HG03095 (cell line): ENCODE measurements around the gene PUSL1.

Experiments
- ATAC-seq: cut with Tn5 transposase; IDR thresholded peaks from one replicate; pipeline ENCODE4 v1.9.1; 2021; ENCODE audit warnings: moderate library complexity; ENCODE audit not compliant: unreplicated experiment

The PUSL1 gene

DNA sequence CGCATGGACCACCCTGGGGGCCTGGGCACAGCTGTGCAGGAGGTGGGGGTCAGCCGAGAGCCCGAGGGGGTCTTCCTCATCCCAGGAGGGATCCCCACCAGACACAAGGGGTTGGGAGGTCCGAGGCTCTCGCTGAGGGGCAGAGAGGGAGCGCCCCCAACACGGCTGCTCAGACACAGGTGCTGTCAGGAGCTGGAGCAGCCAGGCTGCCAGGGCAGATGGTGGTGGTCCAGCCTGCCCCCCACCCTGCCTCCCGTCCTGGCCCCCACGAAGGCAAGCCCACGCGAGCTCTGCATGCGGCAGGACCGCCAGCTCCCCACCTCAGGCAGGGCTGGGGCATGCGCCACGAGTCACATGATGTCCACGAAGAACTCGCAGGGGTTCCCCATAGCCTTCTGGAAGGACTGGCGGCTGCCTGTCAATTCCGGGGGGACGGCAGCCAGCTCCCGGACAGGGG is 27.4 kb downstream of the PUSL1 start:
- no peak for ATAC-seq

DNA sequence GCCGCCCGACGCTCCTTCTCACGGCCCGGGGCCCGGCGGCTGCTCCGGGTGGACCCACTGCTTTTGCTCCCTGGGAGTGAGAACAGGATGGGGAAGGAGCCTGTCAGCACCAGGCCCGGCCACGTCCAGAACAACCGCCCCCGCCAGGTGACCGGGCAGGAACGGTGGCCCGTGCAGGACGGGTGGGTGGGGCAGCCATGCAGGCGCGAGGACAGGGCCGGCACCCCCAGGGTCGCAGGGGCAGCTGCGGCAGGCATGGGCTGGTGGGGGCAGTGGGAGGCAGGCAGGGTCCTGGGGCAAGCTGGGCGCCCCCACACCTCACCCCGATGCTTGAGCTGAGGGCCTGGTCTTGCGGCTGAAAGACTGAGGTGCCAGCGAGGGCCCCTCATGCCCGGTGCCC is 28.0 kb downstream of the PUSL1 start:
- no peak for ATAC-seq

DNA sequence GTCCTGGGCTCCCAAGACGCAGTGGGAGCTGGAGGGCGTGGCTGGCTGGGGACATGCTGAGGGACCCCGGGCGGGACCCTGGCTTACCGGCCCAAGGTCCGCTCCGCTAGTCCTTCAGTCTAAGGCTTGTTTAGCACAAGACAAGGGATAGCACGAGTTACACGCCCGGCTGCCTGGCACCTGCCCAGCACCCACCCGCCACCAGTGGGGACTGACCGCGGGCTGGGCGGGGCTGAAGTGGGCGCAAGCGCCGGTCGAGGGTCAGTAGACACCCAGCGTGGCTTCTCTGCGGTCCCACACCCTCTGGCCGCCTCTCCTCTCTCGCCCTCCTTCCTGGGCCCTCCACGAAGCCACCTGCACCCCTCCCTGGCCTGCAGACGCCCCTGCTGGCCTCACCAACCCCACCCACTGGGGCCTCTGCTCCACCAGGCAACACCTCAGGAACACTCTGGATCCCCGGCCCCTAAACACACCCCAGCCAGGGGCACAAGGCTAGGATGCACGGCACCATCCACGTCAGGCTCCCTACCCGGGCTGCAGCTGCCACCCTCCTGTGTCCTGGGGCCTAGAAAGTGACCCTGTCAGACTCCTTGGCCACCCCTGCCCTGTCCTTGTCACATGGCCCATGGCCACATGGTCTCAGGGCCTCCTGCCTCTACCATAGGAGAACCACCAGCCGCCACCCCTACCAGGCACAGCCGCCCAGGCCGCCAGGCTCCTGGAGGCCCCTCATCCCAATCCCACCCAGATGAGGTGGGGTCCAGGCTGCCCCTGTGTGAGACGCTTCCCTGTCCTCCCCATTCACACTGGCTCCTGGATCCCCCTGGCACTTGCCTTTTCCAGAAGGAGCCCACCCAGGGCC is 28.8 kb downstream of the PUSL1 start:
- no peak for ATAC-seq

DNA sequence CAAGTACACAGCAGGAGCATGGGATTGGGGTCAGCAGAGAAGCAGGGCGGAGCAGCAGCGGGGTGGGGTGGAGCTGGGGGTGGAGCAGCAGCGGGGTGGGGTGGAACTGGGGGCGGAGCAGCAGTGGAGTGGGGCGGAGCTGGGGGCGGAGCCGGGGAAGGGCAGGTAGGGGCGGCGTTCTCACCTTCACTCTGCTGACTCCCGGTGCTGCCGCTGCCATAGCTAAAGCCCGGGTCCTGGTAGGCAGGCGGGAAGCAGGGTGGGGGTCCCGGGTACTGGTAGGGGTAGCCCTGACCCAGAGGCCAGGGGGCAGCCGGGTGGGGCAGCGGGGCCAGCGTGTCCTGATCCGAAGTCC is 29.4 kb downstream of the PUSL1 start:
- ATAC-seq = no peak

DNA sequence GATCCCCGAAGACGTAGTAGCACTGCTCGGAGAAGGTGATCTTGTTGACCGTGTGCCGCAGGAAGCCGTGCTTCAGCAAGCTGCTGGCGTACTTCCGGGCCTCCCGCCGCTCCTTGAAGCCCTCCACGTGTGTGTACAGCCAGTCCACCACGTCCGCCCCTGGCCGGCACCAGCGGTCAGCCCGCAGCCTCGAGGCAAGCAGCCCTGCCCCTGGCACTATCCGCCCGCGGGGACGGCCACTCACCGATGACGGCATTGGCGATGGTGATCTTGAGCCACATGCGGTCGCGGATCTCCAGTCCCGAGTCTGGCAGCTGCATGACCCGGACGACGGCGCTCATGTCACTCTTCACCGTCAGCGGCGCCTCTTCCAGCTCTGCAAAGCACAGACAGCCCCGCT is 29.9 kb downstream of the PUSL1 start:
- no peak for ATAC-seq

DNA sequence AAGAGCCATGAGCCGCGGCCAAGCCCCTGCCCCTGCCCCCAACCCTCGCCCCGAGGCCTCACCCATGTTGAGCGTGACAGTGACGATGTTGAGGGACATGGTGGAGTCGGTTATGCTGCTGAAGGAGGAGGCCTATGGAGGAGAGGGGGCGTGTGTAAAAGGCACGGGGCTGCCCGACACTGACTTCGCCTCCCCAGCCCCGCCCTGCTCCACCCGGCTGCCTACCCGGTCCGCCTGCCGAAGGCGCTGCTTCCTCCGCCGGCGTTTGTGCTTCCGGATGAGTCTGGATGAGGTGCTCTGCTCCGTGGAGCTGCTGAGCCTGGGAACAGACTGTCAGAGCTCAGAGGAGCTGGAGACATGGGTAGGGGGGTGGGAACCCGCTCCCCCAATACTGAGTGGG is 31.8 kb downstream of the PUSL1 start:
- no peak for ATAC-seq

DNA sequence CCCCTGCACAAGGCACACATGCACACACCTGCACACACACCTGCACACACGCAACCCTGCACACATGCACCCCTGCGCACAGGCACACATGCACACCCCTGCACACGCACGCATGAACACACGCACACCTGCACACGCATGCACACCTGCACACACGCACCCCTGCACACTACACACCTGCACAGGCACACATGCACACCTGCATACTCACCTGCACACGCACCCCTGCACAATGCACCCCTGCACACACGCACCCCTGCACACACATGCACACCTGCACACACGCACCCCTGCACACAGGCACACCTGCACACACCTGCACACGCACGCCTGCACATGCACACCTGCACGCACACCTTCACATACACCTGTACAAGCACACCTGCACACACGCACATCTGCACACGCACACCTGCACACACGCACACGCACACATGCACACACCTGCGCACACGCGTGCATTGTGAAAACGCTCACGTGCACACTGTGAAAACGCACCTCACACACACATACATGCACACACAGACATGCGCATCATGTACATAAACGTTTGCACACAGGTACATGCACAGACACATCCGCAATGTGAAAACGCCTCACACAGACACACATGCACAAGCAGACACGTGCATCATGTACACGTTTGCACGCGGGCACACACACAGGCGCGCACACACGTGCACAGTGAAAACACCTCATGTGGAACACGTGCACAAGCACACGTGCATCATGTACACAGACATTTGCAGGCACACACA is 32.6 kb downstream of the PUSL1 start:
- no peak for ATAC-seq

DNA sequence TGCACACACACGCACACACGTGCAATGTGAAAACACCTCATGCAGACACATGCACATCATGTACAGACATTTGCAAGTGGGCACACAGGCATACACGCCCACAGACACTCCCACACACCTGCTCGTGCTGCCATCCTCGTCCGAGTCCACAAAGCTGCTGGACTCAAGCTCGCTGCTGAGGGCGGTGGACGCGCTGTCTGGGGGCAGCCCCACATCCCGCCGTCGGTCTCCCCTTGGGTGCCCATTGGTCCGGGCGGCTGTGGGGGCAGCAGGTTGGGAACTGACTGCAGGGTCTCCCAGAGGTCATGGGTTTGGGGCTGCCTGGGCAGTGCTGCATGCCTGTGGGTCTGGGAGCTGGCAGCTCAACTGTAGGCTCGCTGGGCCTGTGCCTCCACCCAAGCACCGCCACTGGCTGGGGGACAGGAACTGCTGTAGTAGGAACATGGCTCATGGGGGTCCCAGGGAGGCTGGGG is 33.2 kb downstream of the PUSL1 start:
- no peak for ATAC-seq

DNA sequence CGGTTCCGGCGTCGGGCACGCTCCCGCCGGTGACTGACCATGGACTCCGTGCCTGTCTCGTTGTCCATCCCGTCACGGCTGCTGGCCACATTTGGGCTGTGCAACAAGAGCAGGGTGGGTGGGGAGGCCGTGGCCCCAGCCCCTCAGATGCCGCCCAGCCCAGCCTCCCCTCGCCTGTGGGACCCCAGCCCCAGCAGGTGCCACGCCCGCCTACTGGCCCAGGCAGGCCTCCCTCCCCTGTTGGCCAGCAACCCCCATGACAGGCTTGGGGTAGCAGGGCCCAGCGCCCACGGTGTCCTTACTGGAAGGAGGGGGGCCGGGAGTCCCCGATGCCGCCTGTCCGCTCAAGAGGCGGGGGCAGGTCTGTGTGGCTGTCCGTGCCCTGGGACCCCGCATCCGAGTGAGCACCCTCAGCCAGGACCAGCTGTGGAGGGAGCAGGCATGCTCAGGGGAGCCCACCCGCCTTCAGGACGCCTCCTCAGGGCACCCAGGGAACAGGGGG is 33.7 kb downstream of the PUSL1 start:
- no peak for ATAC-seq

DNA sequence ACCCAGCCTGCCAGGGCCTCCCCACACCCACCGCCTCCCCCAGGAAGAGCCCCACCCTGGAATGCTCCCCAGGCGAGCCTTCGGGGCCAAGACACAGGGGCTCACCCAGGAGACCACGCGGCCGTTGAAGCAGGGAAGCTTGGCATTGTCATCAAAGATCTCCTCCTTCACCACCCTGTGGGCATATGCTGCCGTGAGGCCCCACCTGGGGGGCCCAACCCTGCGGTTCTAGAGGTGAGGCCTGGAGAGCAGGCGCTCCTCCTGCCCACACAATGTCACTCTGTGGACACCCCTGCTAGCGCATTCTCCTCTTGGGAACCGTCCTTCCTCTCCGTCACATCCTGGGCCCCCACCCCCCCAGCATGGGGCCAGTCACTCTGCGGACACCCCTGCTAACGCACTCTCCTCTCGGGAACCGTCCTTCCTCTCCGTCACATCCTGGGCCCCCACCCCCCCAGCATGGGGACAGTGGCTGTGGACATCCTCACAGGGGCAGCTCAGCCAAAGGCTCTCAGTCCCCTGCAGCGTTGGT is 34.3 kb downstream of the PUSL1 start:
- ATAC-seq = no peak

DNA sequence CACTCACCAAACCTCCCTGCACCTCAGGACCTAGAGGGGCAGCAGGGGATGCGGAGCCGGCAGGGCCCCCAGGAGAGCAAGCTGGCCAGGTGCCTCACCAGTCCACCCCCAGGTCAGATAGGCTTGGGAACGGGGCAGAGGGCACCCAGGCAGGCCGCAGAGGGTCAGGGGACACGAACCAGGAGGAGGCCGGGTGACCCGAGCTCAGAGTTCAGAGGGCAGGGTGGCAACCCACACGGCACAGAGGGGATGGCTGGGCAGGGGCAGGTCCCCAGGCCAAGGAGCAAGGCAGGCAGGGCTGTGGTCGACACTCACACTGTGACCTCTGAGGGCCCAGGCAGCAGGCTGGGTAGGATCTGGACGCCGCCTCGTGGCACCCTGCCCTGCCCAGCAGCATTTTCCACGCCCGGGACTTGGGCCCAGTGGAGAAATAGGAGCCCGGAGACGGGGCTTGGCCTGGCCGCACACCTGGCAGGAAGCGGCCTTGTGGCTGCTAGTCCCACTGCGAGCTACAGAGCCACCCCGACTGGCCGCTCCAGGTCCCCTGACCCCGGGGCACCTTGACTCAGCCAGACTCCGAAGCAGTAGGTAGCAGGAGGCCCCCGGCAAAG is 35.5 kb downstream of the PUSL1 start:
- ATAC-seq = no peak

DNA sequence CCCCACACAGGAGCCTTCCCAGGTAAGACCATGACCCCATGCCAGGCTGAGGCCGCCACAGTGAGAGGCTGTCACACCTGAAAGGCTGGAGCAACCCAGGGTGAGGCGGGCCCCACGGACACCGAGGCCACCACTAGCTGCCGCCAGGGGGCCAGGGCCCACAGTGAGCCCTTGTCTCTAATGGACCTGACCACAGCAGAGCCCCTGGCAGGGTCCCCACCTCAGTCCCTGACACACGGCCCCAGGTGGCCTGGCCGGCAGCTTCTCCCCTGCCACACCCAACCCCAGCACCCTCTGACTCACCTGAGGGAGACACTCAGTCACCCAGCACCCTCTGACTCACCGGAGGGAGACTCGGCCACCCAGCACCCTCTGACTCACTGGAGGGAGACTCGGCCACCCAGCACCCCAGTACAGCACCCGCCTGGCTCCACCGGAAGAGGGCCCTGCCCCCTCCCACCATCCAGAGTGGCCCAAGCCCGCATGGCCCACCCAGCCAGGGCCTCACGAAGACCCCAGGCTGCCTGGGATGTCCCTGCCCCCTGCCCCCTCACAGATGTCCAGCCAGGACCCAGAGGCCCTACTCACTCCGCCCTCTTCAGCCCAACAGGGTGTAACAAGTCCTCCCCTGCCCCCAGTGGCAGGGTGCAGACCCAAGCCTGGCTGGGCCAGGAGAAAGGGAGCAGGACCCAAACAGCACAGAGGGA is 36.4 kb downstream of the PUSL1 start:
- no peak for ATAC-seq

DNA sequence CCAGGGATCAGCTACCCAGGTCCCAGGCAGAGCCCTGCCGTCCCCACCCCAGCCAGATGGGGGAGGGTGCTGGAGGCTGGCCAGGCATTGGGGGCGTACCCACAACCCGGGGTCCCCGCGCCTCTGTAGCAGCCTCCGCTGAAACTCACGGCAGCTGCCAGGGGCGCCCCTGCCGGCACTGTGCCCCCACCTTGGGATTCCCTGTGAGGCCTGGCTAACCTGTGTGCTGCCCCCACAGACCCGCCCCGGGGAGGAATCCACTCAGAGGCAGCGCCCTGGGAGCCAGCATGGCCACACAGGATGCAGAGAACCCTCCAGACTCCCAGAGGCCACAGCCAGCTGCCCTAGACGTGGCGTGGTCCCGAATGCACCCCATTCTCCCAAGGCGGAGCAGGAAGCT is 37.0 kb downstream of the PUSL1 start:
- no peak for ATAC-seq

DNA sequence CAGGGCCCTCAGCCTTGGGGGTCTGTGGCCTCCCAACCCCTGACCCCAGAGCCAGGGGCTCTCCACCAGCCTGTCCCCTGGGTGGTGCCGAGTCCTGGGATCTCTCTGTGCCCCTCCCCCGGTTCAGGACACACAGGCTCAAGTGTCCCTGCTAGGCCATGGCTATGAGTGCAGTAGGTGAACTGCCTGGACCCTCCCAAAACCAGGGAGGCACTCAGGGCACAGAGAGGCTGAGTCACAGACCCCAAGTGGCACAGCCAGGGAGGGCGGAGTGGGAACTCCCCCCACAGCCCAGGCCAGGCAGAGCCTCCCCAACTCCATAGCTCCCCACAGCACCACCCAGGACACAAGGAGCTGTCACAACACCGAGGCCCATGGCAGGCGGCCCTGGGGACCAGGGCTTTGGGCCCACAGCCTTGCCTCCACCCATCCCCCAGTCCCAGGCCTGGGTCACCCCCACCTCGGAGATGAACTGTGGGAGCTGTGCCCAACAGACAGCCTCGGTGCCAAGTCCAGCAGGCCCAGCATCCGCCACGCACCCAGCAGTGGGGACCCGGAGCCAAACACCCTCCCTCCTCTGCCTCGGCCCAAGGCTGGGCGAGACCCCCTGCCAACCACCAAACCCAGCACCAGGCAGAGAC is 37.6 kb downstream of the PUSL1 start:
- ATAC-seq = no peak

DNA sequence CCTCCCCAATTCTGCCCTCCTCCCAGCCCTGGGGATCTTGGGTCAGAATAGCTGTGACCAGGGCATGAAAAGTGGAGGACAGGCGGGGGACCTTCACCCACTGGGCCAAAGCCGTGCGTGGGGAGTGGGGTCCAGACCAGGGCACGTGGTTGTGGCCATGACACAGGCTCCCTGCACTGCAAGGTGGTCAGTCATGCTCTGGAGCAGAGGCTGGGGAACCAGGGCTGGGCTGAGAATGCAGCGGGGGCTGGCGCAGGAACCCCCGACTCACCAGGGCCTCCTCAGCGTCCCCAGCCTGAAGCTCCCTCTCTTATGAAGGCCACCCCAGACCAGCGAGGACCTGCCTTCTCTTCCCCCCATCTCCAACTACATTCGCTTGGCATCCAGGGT is 38.1 kb downstream of the PUSL1 start:
- ATAC-seq = no peak

DNA sequence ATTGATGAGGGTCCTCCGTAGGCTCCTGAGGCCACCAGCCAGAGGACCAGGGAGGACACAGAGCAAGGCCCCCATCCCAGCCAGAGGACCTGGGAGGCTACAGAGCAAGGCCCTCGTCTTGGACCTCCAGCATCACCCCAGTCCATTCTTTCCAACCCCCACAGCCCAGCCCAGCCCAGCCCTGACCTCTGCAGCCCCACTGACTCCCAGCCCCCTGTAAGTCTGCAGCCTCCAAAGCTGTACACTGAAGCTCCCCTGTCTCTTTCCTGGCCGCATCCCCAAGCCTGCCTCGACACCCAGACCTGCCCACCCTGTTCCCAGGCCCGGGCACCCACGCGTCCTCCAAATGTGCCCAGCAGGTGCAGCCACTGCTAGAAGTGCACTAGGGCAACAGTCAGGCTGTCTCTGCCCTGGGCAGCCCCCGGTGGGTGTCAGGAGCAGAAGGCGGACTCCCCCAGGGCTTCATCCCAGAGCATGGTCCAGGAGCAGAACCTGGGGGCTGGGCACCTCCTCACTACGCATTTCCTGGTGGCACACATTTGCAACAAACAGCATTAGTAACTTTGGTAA is 38.7 kb downstream of the PUSL1 start:
- ATAC-seq = no peak

DNA sequence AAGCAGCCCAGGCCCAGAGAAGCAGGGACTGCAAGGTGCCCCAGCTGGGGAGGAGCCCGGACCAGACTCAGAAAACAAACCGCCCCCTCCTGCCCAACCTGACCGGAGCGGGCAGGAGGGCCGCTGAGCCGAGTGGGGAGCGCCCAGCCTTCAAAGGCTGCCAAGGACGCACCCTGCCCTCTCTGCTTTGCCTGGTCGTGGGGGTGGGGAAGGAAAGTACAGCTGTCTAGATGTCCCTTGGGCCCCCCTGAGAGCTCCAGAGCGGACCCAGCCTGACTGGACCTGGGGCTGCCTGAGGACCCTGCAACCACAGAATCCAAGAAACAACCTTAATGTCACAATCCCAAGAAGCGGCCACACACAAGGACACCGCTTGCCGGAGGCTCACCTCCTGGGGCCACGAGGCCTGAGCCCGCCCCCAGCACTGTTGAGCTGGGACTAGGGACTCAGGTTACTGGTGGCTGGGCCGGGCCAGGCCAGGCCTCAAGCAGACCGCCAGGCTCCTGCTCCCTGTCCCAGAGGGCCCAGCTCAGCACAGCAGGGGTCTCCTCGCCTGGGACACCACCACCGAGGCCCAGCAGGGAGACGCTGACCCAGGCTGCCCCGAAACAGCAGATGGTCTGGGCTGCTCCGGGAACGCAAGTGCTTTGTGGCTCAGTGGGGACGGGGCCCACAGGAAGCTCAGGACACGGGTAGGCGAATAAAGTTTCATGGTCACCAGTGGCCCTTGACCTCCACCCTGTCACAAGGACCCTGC is 39.4 kb downstream of the PUSL1 start:
- no peak for ATAC-seq

DNA sequence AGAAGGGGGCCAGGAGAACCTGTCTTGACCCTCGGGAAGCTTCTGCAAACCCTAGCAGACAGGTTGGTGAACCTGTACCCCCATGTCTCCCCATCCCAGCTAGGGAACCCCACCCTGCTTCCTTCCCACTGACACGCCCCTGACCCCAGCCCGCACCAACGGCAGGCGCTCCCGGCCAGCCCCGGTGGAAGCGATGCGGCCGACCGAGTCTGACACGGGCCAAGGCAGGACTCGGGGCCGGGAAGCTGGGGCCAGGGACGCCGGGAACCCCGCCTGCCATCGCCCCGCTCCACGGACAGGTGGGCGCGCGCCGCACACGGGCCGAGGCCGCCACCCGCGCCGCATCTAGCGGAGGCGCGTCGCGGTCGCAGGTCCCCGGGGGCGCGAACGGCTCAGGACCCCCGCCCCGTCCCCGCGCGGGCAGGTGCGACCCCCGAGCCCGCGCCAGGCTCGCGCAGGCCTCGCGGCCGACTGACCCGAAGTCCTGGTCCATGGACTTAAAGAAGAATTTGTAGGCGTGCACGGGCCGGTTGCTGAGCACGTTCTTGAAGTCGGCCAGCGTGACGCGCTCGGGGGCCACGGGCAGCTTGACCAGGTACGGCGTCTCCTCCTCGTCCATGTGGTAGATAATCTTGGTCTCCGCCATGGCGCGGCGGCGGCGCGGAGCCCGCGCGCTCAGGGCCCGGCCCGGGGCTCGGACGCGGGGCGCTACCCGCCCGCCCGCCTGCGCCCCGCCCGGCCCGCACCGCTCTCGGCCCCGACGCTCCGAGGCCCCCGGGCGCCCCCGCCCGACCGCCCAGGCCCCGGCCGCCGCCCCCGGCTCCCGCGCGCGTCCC is 40.2 kb downstream of the PUSL1 start:
- ATAC-seq = peak; percentile 16
